Measurements from ENCODE around the gene LARGE1.
"Not testable (repeated sequence)": the region's sequence is repeated elsewhere in the genome, so short reads cannot be mapped to it uniquely, and the experiment has no call there.

- TF ChIP-seq NFE2L2 (IDR thresholded peaks at IDR 0.05; ENCODE audit: low read length); ZBTB33 (CRISPR knock-in tag; IDR thresholded peaks at IDR 0.05); HNRNPL (IDR thresholded peaks at IDR 0.05; ENCODE audit: low read depth, low read length); MAX (IDR thresholded peaks at IDR 0.05); EZH2 (conservative IDR thresholded peaks at IDR 0.05; ENCODE audit: low read depth, low read length); ATF7 (IDR thresholded peaks at IDR 0.05); ATF7 (CRISPR knock-in tag; IDR thresholded peaks at IDR 0.05); ZNF737 (CRISPR knock-in tag; IDR thresholded peaks at IDR 0.05; ENCODE audit: borderline replicate concordance); ZBTB34 (CRISPR knock-in tag; IDR thresholded peaks at IDR 0.05); RERE (CRISPR knock-in tag; IDR thresholded peaks at IDR 0.05; ENCODE audit: low read depth): not testable (repeated sequence)
Measured at GRCh38 chr22:33461245-33461644, 459.0 kb downstream of the LARGE1 start.
